ENCODE measurements around the gene SGPP2.

Gene SGPP2

DNA sequence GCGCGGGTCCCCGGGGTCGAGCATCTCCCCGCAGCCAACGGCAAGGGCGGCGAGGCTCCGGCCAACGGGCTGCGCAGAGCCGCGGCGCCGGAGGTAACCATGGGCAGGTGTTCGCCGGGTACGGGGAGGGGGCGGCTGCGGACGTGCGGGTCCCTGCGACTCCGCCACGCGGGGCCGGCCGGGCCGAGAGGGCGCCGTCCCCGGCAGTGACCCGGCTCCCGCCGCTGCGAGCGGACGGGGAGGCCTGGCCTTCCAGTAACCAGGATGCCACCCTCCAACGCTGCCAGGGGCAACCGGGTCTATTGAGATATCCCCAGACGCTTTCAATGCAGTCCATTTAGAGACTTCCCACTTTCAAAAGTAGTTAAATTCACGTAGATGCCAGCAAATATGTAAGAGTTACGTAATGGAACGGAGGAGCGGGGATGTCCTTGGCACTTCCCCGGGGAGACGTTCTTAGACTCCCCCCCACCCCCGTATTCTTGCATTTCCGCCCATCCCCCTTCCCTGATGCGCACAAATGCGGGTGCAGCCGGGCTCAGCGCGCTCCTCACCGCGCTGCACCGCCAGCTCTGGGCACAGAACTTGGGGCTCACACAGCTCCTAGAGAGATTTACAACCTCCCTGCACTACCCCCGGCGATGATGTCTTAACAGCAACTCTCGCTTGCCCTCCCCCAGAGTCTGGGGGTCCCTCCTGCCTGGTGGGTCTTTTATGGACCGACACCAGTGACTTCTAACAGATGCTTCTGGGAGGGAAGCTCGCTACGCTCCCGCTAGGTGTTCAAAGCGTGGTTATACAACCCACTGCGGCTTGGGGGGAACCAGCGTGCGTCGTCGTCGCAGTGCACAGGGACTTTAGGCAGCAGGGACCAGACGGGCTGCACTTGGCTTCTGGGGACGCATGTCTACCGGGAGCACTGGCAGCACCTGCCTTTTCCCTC, 657 bp downstream of the SGPP2 start:
- no peak for TF ChIP-seq CTCF (IDR thresholded peaks at IDR 0.05; ENCODE audit: insufficient read depth, low read depth, low read length, missing control alignments)

GRCh38 chr2:222427646-222428301, 3.4 kb downstream of the SGPP2 start:
- DNase-seq (ENCODE audit: low read depth) = peak; percentile 66
- peak overlapping the region; percentile 43 for H3K4me3 ChIP-seq (ENCODE audit: low read depth, low read length)
- TF ChIP-seq CTCF (IDR thresholded peaks at IDR 0.05; ENCODE audit: insufficient read depth, low read depth, low read length, missing control alignments) = no peak

More for the DNA sequence above, 657 bp downstream of the SGPP2 start:
- peak; percentile 67 for DNase-seq (ENCODE audit: low read depth)
- H3K4me3 ChIP-seq (ENCODE audit: low read depth, low read length) = peak overlapping the region; percentile 94

DNA sequence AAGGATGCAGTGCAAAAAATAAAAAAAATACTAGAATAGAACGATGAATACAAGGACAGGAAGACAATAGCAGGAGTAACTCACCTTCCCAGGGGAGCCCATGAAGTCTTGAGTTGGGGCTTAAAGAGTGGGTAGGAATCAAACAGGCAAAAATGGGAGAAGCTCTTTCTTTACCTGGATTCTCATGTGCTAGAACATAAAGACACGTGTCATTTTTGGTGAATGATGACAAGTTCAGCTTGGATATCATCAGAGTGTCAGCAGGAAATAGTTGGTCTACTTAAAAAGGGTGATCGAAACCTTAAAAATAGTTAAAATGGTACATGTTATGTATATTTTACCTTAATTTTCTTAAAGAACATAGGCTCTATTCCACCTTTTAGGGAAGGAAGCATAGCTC, 5.7 kb downstream of the SGPP2 start:
- H3K4me3 ChIP-seq (ENCODE audit: low read depth, low read length) = no peak overlapping the region
- no peak for DNase-seq (ENCODE audit: low read depth)
- TF ChIP-seq CTCF (IDR thresholded peaks at IDR 0.05; ENCODE audit: insufficient read depth, low read depth, low read length, missing control alignments) = no peak

DNA sequence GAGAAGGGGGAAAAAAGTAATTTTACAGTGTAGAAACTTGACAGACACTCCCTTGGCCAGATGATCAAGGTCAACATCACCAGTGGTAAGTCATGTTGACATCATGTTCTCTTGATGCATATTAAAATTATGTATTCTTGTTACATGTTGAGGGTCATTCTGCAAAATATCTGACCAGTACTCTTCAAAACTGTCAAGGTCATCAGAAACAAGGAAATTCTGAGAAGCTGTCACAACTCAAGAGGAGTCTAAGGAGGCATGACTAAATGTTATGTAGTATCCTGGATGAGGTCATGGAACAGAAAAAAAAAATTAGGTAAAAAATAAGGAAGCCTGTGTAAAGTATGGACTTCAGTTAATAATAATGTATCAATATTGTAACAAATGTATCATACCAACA, 6.3 kb downstream of the SGPP2 start:
- no peak for TF ChIP-seq CTCF (IDR thresholded peaks at IDR 0.05; ENCODE audit: insufficient read depth, low read depth, low read length, missing control alignments)
- H3K4me3 ChIP-seq (ENCODE audit: low read depth, low read length) = no peak overlapping the region
- no peak for DNase-seq (ENCODE audit: low read depth)

DNA sequence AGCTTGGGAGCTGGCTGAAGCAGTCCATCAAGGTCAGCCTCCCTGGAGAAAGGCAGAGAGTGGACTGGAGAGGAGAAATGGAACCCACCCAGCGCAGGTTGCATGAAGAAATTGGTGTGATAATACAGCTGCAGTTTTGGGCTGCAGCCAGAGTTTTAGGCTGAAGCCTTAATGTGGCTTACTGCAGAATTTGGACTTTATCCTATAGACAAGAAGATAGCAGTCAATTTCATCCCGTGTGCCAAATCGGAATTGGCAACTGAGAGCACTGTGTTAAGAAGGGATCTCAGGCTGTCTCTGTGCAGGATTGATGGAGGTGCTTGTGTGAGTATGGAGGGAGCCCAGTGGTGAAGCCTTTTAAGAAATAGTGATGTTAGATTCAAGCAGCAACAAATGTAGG, 7.5 kb downstream of the SGPP2 start:
- no peak for DNase-seq (ENCODE audit: low read depth)
- TF ChIP-seq CTCF (IDR thresholded peaks at IDR 0.05; ENCODE audit: insufficient read depth, low read depth, low read length, missing control alignments) = no peak

DNA sequence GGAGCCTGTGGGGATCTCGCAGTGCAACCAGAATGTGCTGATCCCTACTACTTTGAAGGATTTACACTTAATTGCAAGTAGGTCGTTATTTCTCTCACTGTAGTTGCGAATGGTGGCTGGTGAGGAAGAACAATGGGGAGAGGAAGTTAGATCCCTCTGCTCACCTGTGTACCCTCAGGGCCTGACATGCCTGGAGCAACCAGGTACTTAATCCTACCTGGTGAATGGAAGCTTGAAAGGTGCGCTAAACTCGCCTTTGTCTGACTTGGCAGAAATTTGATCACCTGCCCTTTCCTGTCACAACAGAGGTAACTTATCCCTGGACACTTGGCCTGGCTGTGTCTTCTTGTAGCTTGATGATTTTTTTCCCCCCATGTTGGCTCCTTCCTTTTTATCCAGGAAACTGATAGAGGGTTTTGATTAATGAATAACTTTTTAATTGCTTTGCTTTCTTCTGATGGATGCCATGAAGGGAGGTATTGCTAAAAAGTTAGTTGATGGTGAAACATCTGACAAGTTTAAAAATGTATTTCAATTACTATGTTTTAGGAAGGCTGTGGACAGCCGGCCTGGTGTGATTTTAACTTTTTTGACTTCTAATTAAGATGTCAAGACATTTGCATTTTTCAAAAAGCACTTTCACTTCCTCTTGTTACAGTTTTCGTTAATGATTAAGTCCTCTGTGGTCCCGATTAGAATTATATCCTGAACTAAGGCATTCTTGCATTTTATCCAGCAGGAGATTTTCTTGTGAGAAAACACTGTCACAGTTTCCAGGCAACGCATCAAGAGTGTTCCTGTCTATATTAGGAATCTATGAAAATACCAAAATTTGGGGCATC, 9.2 kb downstream of the SGPP2 start:
- DNase-seq (ENCODE audit: low read depth) = peak; percentile 42
- no peak for TF ChIP-seq CTCF (IDR thresholded peaks at IDR 0.05; ENCODE audit: insufficient read depth, low read depth, low read length, missing control alignments)
- H3K4me3 ChIP-seq (ENCODE audit: low read depth, low read length) = no peak overlapping the region

More for the DNA sequence above, 7.5 kb downstream of the SGPP2 start:
- H3K4me3 ChIP-seq (ENCODE audit: low read depth, low read length) = no peak overlapping the region

Measured in GM12865 (cell line).